GM19438 (cell line): Measurements from ENCODE around the gene NPBWR2.
"Not testable (repeated sequence)": the region's sequence is repeated elsewhere in the genome, so short reads cannot be mapped to it uniquely, and the experiment has no call there.

ENCODE experiments used
- ATAC-seq: cut with Tn5 transposase; IDR thresholded peaks from one replicate; pipeline ENCODE4 v1.9.1; 2021; ENCODE audit warnings: low read depth; ENCODE audit not compliant: unreplicated experiment

The NPBWR2 gene

GRCh38 chr20:64144144-64144912, 37.0 kb upstream of the NPBWR2 start:
- ATAC-seq = no peak

GRCh38 chr20:64143018-64143801, 35.8 kb upstream of the NPBWR2 start:
- ATAC-seq = no peak

GRCh38 chr20:64142590-64142989, 35.2 kb upstream of the NPBWR2 start:
- ATAC-seq = no peak

GRCh38 chr20:64140956-64141355, 33.6 kb upstream of the NPBWR2 start:
- ATAC-seq = no peak

GRCh38 chr20:64140061-64140931, 32.9 kb upstream of the NPBWR2 start:
- ATAC-seq = no peak

GRCh38 chr20:64139199-64140060, 32.1 kb upstream of the NPBWR2 start:
- ATAC-seq = no peak

- ATAC-seq = no peak
Measured at GRCh38 chr20:64138276-64138815, 31.0 kb upstream of the NPBWR2 start.

- no peak for ATAC-seq
Measured at GRCh38 chr20:64137598-64138031, 30.2 kb upstream of the NPBWR2 start.

GRCh38 chr20:64136004-64136710, 28.8 kb upstream of the NPBWR2 start:
- no peak for ATAC-seq

- ATAC-seq = not testable (repeated sequence)
Measured at GRCh38 chr20:64134744-64135143, 27.4 kb upstream of the NPBWR2 start.

GRCh38 chr20:64133951-64134407, 26.6 kb upstream of the NPBWR2 start:
- ATAC-seq = no peak

- no peak for ATAC-seq
Measured at GRCh38 chr20:64131406-64131805, 24.0 kb upstream of the NPBWR2 start.

- ATAC-seq = no peak
Measured at GRCh38 chr20:64130876-64131275, 23.5 kb upstream of the NPBWR2 start.

GRCh38 chr20:64130271-64130670, 22.9 kb upstream of the NPBWR2 start:
- no peak for ATAC-seq

GRCh38 chr20:64129146-64129782, 21.9 kb upstream of the NPBWR2 start:
- no peak for ATAC-seq

- ATAC-seq = not testable (repeated sequence)
Measured at GRCh38 chr20:64123517-64123916, 16.2 kb upstream of the NPBWR2 start.

- ATAC-seq = not testable (repeated sequence)
Measured at GRCh38 chr20:64122927-64123326, 15.6 kb upstream of the NPBWR2 start.

GRCh38 chr20:64121586-64121985, 14.2 kb upstream of the NPBWR2 start:
- ATAC-seq = no peak
